Measurements from ENCODE around the gene ART4. TPM values are rescaled to one million over a fixed set of nuclear protein-coding genes. Genes with fewer than 3 reads are reported as not detected.

ART4 gene
- total RNA-seq, 1 experiment from 2014 or later = 0.57 TPM

GRCh38 chr12:14873440-14874185 lies 30.3 kb upstream of the ART4 start:
- Mint-ChIP-seq H3K4me3 (ENCODE audit: unreplicated experiment) (no peak overlapping the region), H3K9me3 (ENCODE audit: unreplicated experiment) (no peaks in the 10 kb centered on the region), H3K27me3 (ENCODE audit: insufficient read depth, unreplicated experiment) (no peaks in the 10 kb centered on the region), H3K36me3 (ENCODE audit: insufficient read depth, unreplicated experiment) (no peaks in the 10 kb centered on the region), H3K27ac (ENCODE audit: unreplicated experiment) (no peak overlapping the region), H3K4me1 (ENCODE audit: low read depth, unreplicated experiment) (peaks cover 8% of the 10 kb centered on the region)
- H3K4me1 ChIP-seq = no peaks in the 10 kb centered on the region
- BruUV-seq (replicated peaks) = no TSS peak
- intact Hi-C loops (cut with micrococcal nuclease; ENCODE audit: unreplicated experiment) = no loop called here
- no peaks in the 10 kb centered on the region for H3K36me3 ChIP-seq (ENCODE audit: control insufficient read depth, insufficient read depth, low read length)
- H3K27me3 ChIP-seq (replicated peaks; ENCODE audit: control insufficient read depth, insufficient read depth, low read length) = no peaks in the 10 kb centered on the region
- ChIA-PET CTCF (no interaction called here), POLR2A (no interaction called here)
- TF ChIP-seq CTCF (IDR thresholded peaks at IDR 0.05; ENCODE audit: insufficient read depth in 1 of 2, low read depth in 1 of 2, low read length in 1 of 2, severe bottlenecking in 1 of 2, unreplicated experiment in 1 of 2) = no peak
- no peak for DNase-seq
- no peaks in the 10 kb centered on the region for H3K9me3 ChIP-seq
- no peak overlapping the region for H3K4me3 ChIP-seq (ENCODE audit: low read depth, low read length)

- no peaks in the 10 kb centered on the region for H3K27me3 Mint-ChIP-seq (ENCODE audit: insufficient read depth, unreplicated experiment)
- H3K27ac Mint-ChIP-seq (ENCODE audit: unreplicated experiment) = no peak overlapping the region
- H3K36me3 Mint-ChIP-seq (ENCODE audit: insufficient read depth, unreplicated experiment) = no peaks in the 10 kb centered on the region
- intact Hi-C loops (cut with micrococcal nuclease; ENCODE audit: unreplicated experiment) = no loop called here
- no peak overlapping the region for H3K4me3 Mint-ChIP-seq (ENCODE audit: unreplicated experiment)
- no peaks in the 10 kb centered on the region for H3K27me3 ChIP-seq (replicated peaks; ENCODE audit: control insufficient read depth, insufficient read depth, low read length)
- no peak overlapping the region for H3K4me3 ChIP-seq (ENCODE audit: low read depth, low read length)
- CTCF ChIA-PET = no interaction called here
- H3K9me3 Mint-ChIP-seq (ENCODE audit: unreplicated experiment) = peaks cover 10% of the 10 kb centered on the region
- peaks cover 8% of the 10 kb centered on the region for H3K4me1 Mint-ChIP-seq (ENCODE audit: low read depth, unreplicated experiment)
- no peaks in the 10 kb centered on the region for H3K36me3 ChIP-seq (ENCODE audit: control insufficient read depth, insufficient read depth, low read length)
- TF ChIP-seq CTCF (IDR thresholded peaks at IDR 0.05; ENCODE audit: insufficient read depth in 1 of 2, low read depth in 1 of 2, low read length in 1 of 2, severe bottlenecking in 1 of 2, unreplicated experiment in 1 of 2) = no peak
- no peak for DNase-seq
- POLR2A ChIA-PET = no interaction called here
- H3K9me3 ChIP-seq = 0 out of 2 replicates have a peak, but pooled peaks cover 7% of the 10 kb centered on the region
- no peaks in the 10 kb centered on the region for H3K4me1 ChIP-seq
- no TSS peak for BruUV-seq (replicated peaks)
Observed at GRCh38 chr12:14871886-14872285, 28.6 kb upstream of the ART4 start.

GRCh38 chr12:14871247-14871646 lies 27.9 kb upstream of the ART4 start:
- Mint-ChIP-seq H3K4me1 (ENCODE audit: low read depth, unreplicated experiment) (peaks cover 8% of the 10 kb centered on the region), H3K36me3 (ENCODE audit: insufficient read depth, unreplicated experiment) (no peaks in the 10 kb centered on the region), H3K9me3 (ENCODE audit: unreplicated experiment) (peaks cover 10% of the 10 kb centered on the region), H3K27ac (ENCODE audit: unreplicated experiment) (no peak overlapping the region), H3K27me3 (ENCODE audit: insufficient read depth, unreplicated experiment) (no peaks in the 10 kb centered on the region), H3K4me3 (ENCODE audit: unreplicated experiment) (no peak overlapping the region)
- CTCF ChIA-PET = no interaction called here
- Histone ChIP-seq H3K9me3 (0 out of 2 replicates have a peak, but pooled peaks cover 7% of the 10 kb centered on the region), H3K4me3 (ENCODE audit: low read depth, low read length) (no peak overlapping the region), H3K27me3 (replicated peaks; ENCODE audit: control insufficient read depth, insufficient read depth, low read length) (no peaks in the 10 kb centered on the region), H3K4me1 (no peaks in the 10 kb centered on the region), H3K36me3 (ENCODE audit: control insufficient read depth, insufficient read depth, low read length) (no peaks in the 10 kb centered on the region)
- no peak for TF ChIP-seq CTCF (IDR thresholded peaks at IDR 0.05; ENCODE audit: insufficient read depth in 1 of 2, low read depth in 1 of 2, low read length in 1 of 2, severe bottlenecking in 1 of 2, unreplicated experiment in 1 of 2)
- intact Hi-C loops (cut with micrococcal nuclease; ENCODE audit: unreplicated experiment) = no loop called here
- DNase-seq = no peak
- no TSS peak for BruUV-seq (replicated peaks)
- POLR2A ChIA-PET = no interaction called here

Measured in Caco-2 (cell line).